ENCODE results near the gene TPM3. TPM values are rescaled to one million over a fixed set of nuclear protein-coding genes. Genes with fewer than 3 reads are reported as not detected.

The TPM3 gene
- total and polyA plus RNA-seq, 2 of the 8 experiments (the other 6 are each of a cell fraction or from before 2014, with no cell fraction given): 278 to 572 TPM

- Histone ChIP-seq H2BK120ac (replicated peaks; ENCODE audit: low read depth, low read length) (no peak overlapping the region), H2AFZ (ENCODE audit: low read length) (peak overlapping the region; percentile 99), H2AK5ac (ENCODE audit: low read depth, low read length) (no peak overlapping the region), H3K14ac (ENCODE audit: insufficient read length) (no peak overlapping the region), H3K9ac (replicated peaks in 1 of 4; ENCODE audit: extremely low read depth in 1 of 4, low read depth in 3 of 4, low read length in 3 of 4) (no peak overlapping the region), H4K5ac (ENCODE audit: insufficient read length, low read depth, low read length) (no peak overlapping the region), H2BK15ac (ENCODE audit: low read length) (no peak overlapping the region), H2BK20ac (ENCODE audit: low read length) (no peak overlapping the region), H3K23ac (ENCODE audit: insufficient read length) (no peak overlapping the region), H3K79me1 (ENCODE audit: low read depth, low read length) (no peaks in the 10 kb centered on the region), H4K8ac (ENCODE audit: extremely low read depth, insufficient read depth, low read length) (no peak overlapping the region), H3K79me2 (ENCODE audit: control insufficient read depth in 1 of 2, insufficient read depth in 2 of 2, low read length in 2 of 2) (no peaks in the 10 kb centered on the region), H3K18ac (ENCODE audit: extremely low read depth, low read length) (no peak overlapping the region), H3K27ac (ENCODE audit: low read depth, low read length) (no peak overlapping the region), H4K91ac (replicated peaks; ENCODE audit: insufficient read length, low read length) (no peak overlapping the region), H3K56ac (replicated peaks; ENCODE audit: insufficient read length, low read depth, low read length) (no peak overlapping the region), H3K23me2 (ENCODE audit: low read depth, low read length) (peaks cover 2% of the 10 kb centered on the region; the same call in 1 of the 2 replicates), H3K4me2 (ENCODE audit: insufficient read depth in 1 of 2, low read depth in 2 of 2, low read length in 2 of 2) (peak overlapping the region in 1 of 2 experiments; percentile 52; a peak in 2 of 4 replicates), H3K36me3 (ENCODE audit: control insufficient read depth in 2 of 4, insufficient read depth in 4 of 4, low read length in 3 of 4) (no peaks in the 10 kb centered on the region), H3K4me1 (replicated peaks in 1 of 4; ENCODE audit: control insufficient read depth in 3 of 4, insufficient read depth in 4 of 4, low read length in 3 of 4) (peaks cover 0 to 7% (median 2%) of the 10 kb centered on the region in 4 experiments; a peak in 1 of 7 replicates), H2BK12ac (ENCODE audit: low read depth, low read length) (no peak overlapping the region), H4K20me1 (replicated peaks in 1 of 2; ENCODE audit: control insufficient read depth in 1 of 2, insufficient read depth in 2 of 2, low read length in 2 of 2) (no peaks in the 10 kb centered on the region), H3K4ac (replicated peaks; ENCODE audit: insufficient read length, low read depth, low read length) (no peak overlapping the region), H3K4me3 (ENCODE audit: extremely low read depth in 1 of 4, insufficient read depth in 2 of 4, low read depth in 3 of 4, low read length in 4 of 4) (no peak overlapping the region; a peak in 1 of 8 replicates), H3K9me3 (ENCODE audit: insufficient read depth in 2 of 2, low read depth in 1 of 2, low read length in 1 of 2) (no peaks in the 10 kb centered on the region), H3K27me3 (replicated peaks in 1 of 4; ENCODE audit: control insufficient read depth in 3 of 4, extremely low read depth in 1 of 4, insufficient read depth in 3 of 4, low read length in 3 of 4) (no peaks in the 10 kb centered on the region), H2BK5ac (ENCODE audit: low read depth, low read length) (no peak overlapping the region)
- CTCF ChIA-PET (ENCODE audit: partially characterized antibody): interaction anchor here (0.6 to 3.6 kb wide), 25 partner anchors 8 to 1056 kb away, joined by 3 to 19 read pairs (median 4); partner anchors contain the start of genes ENTREP3, HAX1 and TPM3
- TF ChIP-seq SAP30 (IDR thresholded peaks at IDR 0.05; ENCODE audit: insufficient read depth, insufficient replicate concordance, low read length) (no peak), SIRT6 (IDR thresholded peaks at IDR 0.05; ENCODE audit: low read length) (no peak), CTCF (IDR thresholded peaks at IDR 0.05; ENCODE audit: control extremely low read depth in 1 of 3, insufficient read depth in 1 of 3, low read depth in 1 of 3, low read length in 3 of 3) (peak; percentile 3 to 63 (median 49); a peak in 3 of 4 replicates), RAD21 (IDR thresholded peaks at IDR 0.05 in 1 of 2, conservative IDR thresholded peaks at IDR 0.05 in 1 of 2; ENCODE audit: low read depth in 2 of 2, low read length in 2 of 2) (peak; percentile 56 to 71), SP1 (IDR thresholded peaks at IDR 0.05; ENCODE audit: low read depth, low read length) (0 out of 2 replicates have a peak, but pooled peaks have one; percentile 12)
- 33% methylated on average over 5 of the region's 5 CpGs; no CpG with 5 or more reads in 1 of the 2 experiments for WGBS, 2 experiments (ENCODE audit: extremely low coverage in 1 of 2, insufficient coverage in 1 of 2, insufficient read length in 1 of 2, insufficient replicate concordance in 2 of 2, low coverage in 1 of 2, low lambda C conversion rate in 2 of 2, missing lambda C conversion rate in 1 of 2)
- DNase-seq (ENCODE audit: low read depth in 1 of 2, low spot score in 2 of 2) (peak in 1 of 2 experiments; percentile 51), FAIRE-seq (peak; percentile 55)
- POLR2A ChIA-PET (ENCODE audit: partially characterized antibody): interaction anchor here (0.6 to 10.7 kb wide), 11 partner anchors 10 to 129 kb away, joined by 3 to 99 read pairs (median 3); partner anchors contain the start of genes HAX1 and UBAP2L
These were observed 7.1 kb upstream of the TPM3 start for GRCh38 chr1:154198756-154199562.
